DOHH2 (cell line): Measurements from ENCODE around the gene KRTAP19-1.

ENCODE experiments used
- H3F3A ChIP-seq: fragments of 200-600 bp; sonication (generic), shearing (Covaris generic); 2 replicates; pipeline ENCODE4 v1.6.0; 2016; ENCODE audit warnings: antibody characterized with exemption, mild to moderate bottlenecking; ENCODE audit not compliant: control insufficient read depth, insufficient read depth
- H3K27ac ChIP-seq: fragments of 200-600 bp; sonication (generic); 2 replicates; pipeline ENCODE4 v1.5.1; 2014; ENCODE audit warnings: low read depth, mild to moderate bottlenecking, low read length, moderate library complexity
- H3K27me3 ChIP-seq: fragments of 200-600 bp; sonication (generic); 2 replicates; pipeline ENCODE4 v1.6.1; 2014; ENCODE audit warnings: mild to moderate bottlenecking, low read length, mixed read lengths; ENCODE audit not compliant: control insufficient read depth
- H3K36me3 ChIP-seq: fragments of 200-600 bp; sonication (generic); 2 replicates; pipeline ENCODE4 v1.6.1; 2014; ENCODE audit warnings: mild to moderate bottlenecking, low read length, moderate library complexity, mixed read lengths; ENCODE audit not compliant: control insufficient read depth
- H3K4me1 ChIP-seq: fragments of 200-600 bp; sonication (generic); 2 replicates; pipeline ENCODE4 v1.6.1; 2014; ENCODE audit warnings: mild to moderate bottlenecking, low read length, mixed read lengths; ENCODE audit not compliant: control insufficient read depth
- H3K4me2 ChIP-seq: fragments of 200-600 bp; sonication (generic); 2 replicates; pipeline ENCODE4 v1.6.0; 2014; ENCODE audit warnings: mild to moderate bottlenecking, low read length, moderate library complexity
- H3K4me3 ChIP-seq: fragments of 200-600 bp; sonication (generic); 2 replicates; pipeline ENCODE4 v1.5.1; 2014; ENCODE audit warnings: mild to moderate bottlenecking, low read length, mixed read lengths
- H3K79me2 ChIP-seq: fragments of 200-600 bp; sonication (generic); 2 replicates; pipeline ENCODE4 v1.6.1; 2014; ENCODE audit warnings: mild to moderate bottlenecking, low read length, mixed read lengths; ENCODE audit not compliant: control insufficient read depth
- H3K9me2 ChIP-seq: fragments of 200-600 bp; sonication (generic); replicated peaks from 2 replicates; pipeline ENCODE4 v1.6.1; 2014; ENCODE audit warnings: mild to moderate bottlenecking, low read length, mixed read lengths; ENCODE audit not compliant: control insufficient read depth
- H3K9me3 ChIP-seq: fragments of 200-600 bp; sonication (generic); 2 replicates; pipeline ENCODE4 v1.6.1; 2014; ENCODE audit warnings: antibody characterized with exemption, low read length, mixed read lengths; ENCODE audit not compliant: control insufficient read depth, insufficient read depth
- H4K20me1 ChIP-seq: fragments of 200-600 bp; sonication (generic); 2 replicates; pipeline ENCODE4 v1.6.0; 2014; ENCODE audit warnings: low read depth, mild to moderate bottlenecking, antibody characterized with exemption, low read length, moderate library complexity; ENCODE audit not compliant: control insufficient read depth, insufficient read depth
- CTCF ChIP-seq: fragments of 200-600 bp; sonication (generic); IDR thresholded peaks from one replicate; pipeline ENCODE4 v1.5.1; 2014; ENCODE audit warnings: antibody characterized with exemption, mild to moderate bottlenecking, low read depth, low read length; ENCODE audit not compliant: poor library complexity, severe bottlenecking
- EZH2phosphoT487 ChIP-seq: fragments of 200-600 bp; sonication (generic); IDR thresholded peaks from 2 replicates; pipeline ENCODE4 v1.6.1; 2017; ENCODE audit warnings: borderline replicate concordance, mild to moderate bottlenecking, antibody characterized with exemption, low read length, moderate library complexity, mixed read lengths

KRTAP19-1 gene

GRCh38 chr21:30482130-30482529 is 2.0 kb upstream of the KRTAP19-1 start:
- H3K36me3 ChIP-seq: no peaks in the 10 kb centered on the region
- TF ChIP-seq EZH2phosphoT487 (no peak), CTCF (no peak)

GRCh38 chr21:30479259-30479658 is 908 bp downstream of the KRTAP19-1 start:
- no peaks in the 10 kb centered on the region for H4K20me1 ChIP-seq
- H3K27me3 ChIP-seq: no peaks in the 10 kb centered on the region
- H3K4me2 ChIP-seq: no peak overlapping the region
- H3F3A ChIP-seq: no peaks in the 10 kb centered on the region
- H3K36me3 ChIP-seq: no peaks in the 10 kb centered on the region
- H3K27ac ChIP-seq: no peak overlapping the region
- H3K9me3 ChIP-seq: no peaks in the 10 kb centered on the region
- no peaks in the 10 kb centered on the region for H3K79me2 ChIP-seq
- TF ChIP-seq EZH2phosphoT487 (no peak), CTCF (no peak)
- no peaks in the 10 kb centered on the region for H3K4me1 ChIP-seq
- no peaks in the 10 kb centered on the region for H3K9me2 ChIP-seq
- no peak overlapping the region for H3K4me3 ChIP-seq

More at GRCh38 chr21:30482130-30482529, 2.0 kb upstream of the KRTAP19-1 start:
- Histone ChIP-seq H3F3A (no peaks in the 10 kb centered on the region), H3K9me3 (peaks cover 9% of the 10 kb centered on the region), H3K79me2 (no peaks in the 10 kb centered on the region), H3K27me3 (no peaks in the 10 kb centered on the region), H3K4me2 (no peak overlapping the region), H3K9me2 (no peaks in the 10 kb centered on the region), H3K4me3 (no peak overlapping the region), H3K4me1 (no peaks in the 10 kb centered on the region), H3K27ac (no peak overlapping the region), H4K20me1 (no peaks in the 10 kb centered on the region)

GRCh38 chr21:30478004-30478403 is 2.2 kb downstream of the KRTAP19-1 start:
- no peaks in the 10 kb centered on the region for H3K9me2 ChIP-seq
- no peak overlapping the region for H3K4me2 ChIP-seq
- H3K79me2 ChIP-seq: no peaks in the 10 kb centered on the region
- no peaks in the 10 kb centered on the region for H3F3A ChIP-seq
- no peaks in the 10 kb centered on the region for H3K4me1 ChIP-seq
- no peak overlapping the region for H3K27ac ChIP-seq
- no peaks in the 10 kb centered on the region for H4K20me1 ChIP-seq
- no peak overlapping the region for H3K4me3 ChIP-seq
- no peaks in the 10 kb centered on the region for H3K36me3 ChIP-seq
- TF ChIP-seq CTCF: no peak
- TF ChIP-seq EZH2phosphoT487: no peak
- H3K27me3 ChIP-seq: no peaks in the 10 kb centered on the region
- H3K9me3 ChIP-seq: no peaks in the 10 kb centered on the region
